Vagina (tissue), 2 donors: ENCODE results near the gene CTSE.

Experiments
- CTCF ChIP-seq, 3 experiments: fragments of 450-650 bp in 2 of 3; fragments of 200-600 bp in 1 of 3; sonication (generic) in 1 of 3; IDR thresholded peaks; one replicate each; pipeline ENCODE4 v1.5.1; 2017 to 2019; ENCODE audit warnings: antibody characterized with exemption in 3 of 3, mild to moderate bottlenecking in 2 of 3, moderate library complexity in 2 of 3
- POLR2A ChIP-seq, 2 donors: fragments of 450-650 bp; IDR thresholded peaks; one replicate each; pipeline ENCODE4 v1.6.1; 2017; ENCODE audit warnings: antibody characterized with exemption in 2 of 2, mild to moderate bottlenecking in 2 of 2, moderate library complexity in 2 of 2
- POLR2AphosphoS5 ChIP-seq, 2 donors: sonication (generic); formaldehyde crosslinking; IDR thresholded peaks; one replicate each; pipeline ENCODE4 v1.9.0; 2017; ENCODE audit warnings: antibody characterized with exemption in 2 of 2, mild to moderate bottlenecking in 2 of 2, low read depth in 1 of 2; ENCODE audit not compliant: insufficient read depth in 1 of 2

GRCh38 chr1:206065547-206066145 lies 42.0 kb upstream of the CTSE start:
- TF ChIP-seq POLR2A (IDR thresholded peaks at IDR 0.05), result no peak
- TF ChIP-seq CTCF (IDR thresholded peaks at IDR 0.05), result no peak
- TF ChIP-seq POLR2AphosphoS5 (IDR thresholded peaks at IDR 0.05; ENCODE audit: insufficient read depth in 1 of 2, low read depth in 1 of 2), result no peak
